Measurements from ENCODE around the gene MPV17L2. TPM values are rescaled to one million over a fixed set of nuclear protein-coding genes. Genes with fewer than 3 reads are reported as not detected.
"Not testable (repeated sequence)": the region's sequence is repeated elsewhere in the genome, so short reads cannot be mapped to it uniquely, and the experiment has no call there.

MPV17L2 gene
- total and polyA plus RNA-seq, 10 of the 15 experiments (the other 5 are each of a cell fraction or from before 2014, with no cell fraction given), result 5.1 to 57.2 (median 22.9) TPM

- TF ChIP-seq E4F1 (IDR thresholded peaks at IDR 0.05; ENCODE audit: borderline replicate concordance, partially characterized antibody) (no peak), TAF1 (IDR thresholded peaks at IDR 0.05; ENCODE audit: borderline replicate concordance, low read depth, low read length) (no peak), BMI1 (IDR thresholded peaks at IDR 0.05; ENCODE audit: borderline replicate concordance) (no peak), ZNF687 (IDR thresholded peaks at IDR 0.05) (no peak), CHD4 (IDR thresholded peaks at IDR 0.05) (no peak), KLF5 (IDR thresholded peaks at IDR 0.05; ENCODE audit: partially characterized antibody) (no peak)
Observed at GRCh38 chr19:18158467-18158866, 34.6 kb upstream of the MPV17L2 start (continued).

GRCh38 chr19:18159059-18159616, 33.9 kb upstream of the MPV17L2 start:
- H2AFZ ChIP-seq (ENCODE audit: control insufficient read depth, low read depth, low read length); in situ Hi-C loops (cut with MboI); BruUV-seq (replicated peaks); H3K4me3 ChIP-seq; DNase-seq (ENCODE audit: low read depth, low spot score); H3K9me3 ChIP-seq (replicated peaks; ENCODE audit: control insufficient read depth, insufficient read depth, low read length); H3K36me3 ChIP-seq (ENCODE audit: control insufficient read depth in 2 of 2, insufficient read depth in 2 of 2, low read length in 1 of 2); H3K9ac ChIP-seq (ENCODE audit: control insufficient read depth, insufficient read depth, low read length); SMC1A ChIA-PET (ENCODE audit: uncharacterized antibody, unreplicated experiment); ATAC-seq; H3K4me1 ChIP-seq (ENCODE audit: control insufficient read depth, insufficient read depth, low read length); H3K27me3 ChIP-seq (replicated peaks in 1 of 2; ENCODE audit: control insufficient read depth in 2 of 2, insufficient read depth in 2 of 2, low read length in 1 of 2); RAD21 ChIA-PET (ENCODE audit: unreplicated experiment); H3K79me2 ChIP-seq (ENCODE audit: control insufficient read depth, insufficient read depth, low read length); H4K20me1 ChIP-seq (ENCODE audit: control insufficient read depth, insufficient read depth); FAIRE-seq; H3K4me2 ChIP-seq (ENCODE audit: control insufficient read depth, insufficient read depth); intact Hi-C loops (cut with micrococcal nuclease; ENCODE audit: unreplicated experiment); H3K27ac ChIP-seq (ENCODE audit: control insufficient read depth, insufficient read depth): not testable (repeated sequence)
- POLR2A ChIA-PET, result interaction anchor here (0.6 kb wide), 2 partner anchors 95 to 750 kb away, joined by 3 to 4 read pairs; no protein-coding TSS in a partner anchor
- 83% methylated on average over 6 of the region's 6 CpGs for WGBS (ENCODE audit: insufficient coverage, insufficient replicate concordance, low lambda C conversion rate, missing lambda C conversion rate)
- CTCF ChIA-PET, result interaction anchor here (0.7 to 3.2 kb wide), 3 partner anchors 93 to 162 kb away, joined by 3 to 11 read pairs (median 3); no protein-coding TSS in a partner anchor

Measured in GM12878 (cell line).